Calu3 (cell line): ENCODE results near the gene DRD4. TPM values are rescaled to one million over a fixed set of nuclear protein-coding genes. Genes with fewer than 3 reads are reported as not detected.

ENCODE experiments used
- BruUV-seq: library from RNA; stranded (reverse); fragments of 400-500 nt; replicated peaks from 2 replicates; lab custom pipeline; 2021; lab: Mats Ljungman, UMichigan
- CTCF ChIA-PET: fragments of 300-600 bp; sonication (Branson Sonifier 250); formaldehyde crosslinking; loops from one replicate; lab custom pipeline; 2022; ENCODE audit warnings: antibody characterized with exemption; lab: Charles Lee
- DNase-seq: peaks from one replicate; pipeline ENCODE4 v3.0.0; 2022
- H3K27ac Mint-ChIP-seq: one replicate; pipeline ENCODE4 v1.8.0; 2022; ENCODE audit warnings: mixed read lengths; ENCODE audit not compliant: unreplicated experiment
- H3K27me3 Mint-ChIP-seq: one replicate; pipeline ENCODE4 v1.8.0; 2022; ENCODE audit warnings: mixed read lengths; ENCODE audit not compliant: unreplicated experiment
- H3K36me3 Mint-ChIP-seq: one replicate; pipeline ENCODE4 v1.8.0; 2022; ENCODE audit warnings: mild to moderate bottlenecking, moderate library complexity, mixed read lengths; ENCODE audit not compliant: insufficient read depth, unreplicated experiment
- H3K4me1 Mint-ChIP-seq: one replicate; pipeline ENCODE4 v1.8.0; 2022; ENCODE audit warnings: mild to moderate bottlenecking, low read depth, mixed read lengths; ENCODE audit not compliant: unreplicated experiment
- H3K4me3 Mint-ChIP-seq: one replicate; pipeline ENCODE4 v1.8.0; 2022; ENCODE audit warnings: mild to moderate bottlenecking, low read depth, moderate library complexity, mixed read lengths; ENCODE audit not compliant: unreplicated experiment
- H3K9me3 Mint-ChIP-seq: one replicate; pipeline ENCODE4 v1.8.0; 2022; ENCODE audit warnings: low read depth, mixed read lengths; ENCODE audit not compliant: unreplicated experiment
- intact Hi-C: fragments of 100-400 bp; cut with micrococcal nuclease; formaldehyde crosslinking; loops from one replicate; pipeline ENCODE4 v1.10.0; 2022; ENCODE audit not compliant: unreplicated experiment
- total RNA-seq: library from RNA; stranded (reverse); gene quantifications from 2 replicates; pipeline ENCODE4 v1.2.3, GENCODE V29; 2022
- TF ChIP-seq, protein P1 (sequence below): fragments of 200-600 bp; IDR thresholded peaks from one replicate; pipeline ENCODE4 v1.8.0; 2022; ENCODE audit warnings: antibody characterized with exemption; ENCODE audit not compliant: unreplicated experiment

Gene DRD4
- total RNA-seq, 1 experiment from 2014 or later = 1.3 TPM

DNA sequence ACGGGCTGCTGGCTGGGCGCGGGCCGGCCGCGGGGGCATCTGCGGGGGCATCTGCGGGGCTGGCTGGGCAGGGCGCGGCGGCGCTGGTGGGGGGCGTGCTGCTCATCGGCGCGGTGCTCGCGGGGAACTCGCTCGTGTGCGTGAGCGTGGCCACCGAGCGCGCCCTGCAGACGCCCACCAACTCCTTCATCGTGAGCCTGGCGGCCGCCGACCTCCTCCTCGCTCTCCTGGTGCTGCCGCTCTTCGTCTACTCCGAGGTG lies 194 bp downstream of the DRD4 start:
- no peak overlapping the region for H3K4me3 Mint-ChIP-seq
- intact Hi-C loops = no loop called here
- CTCF ChIA-PET = no interaction called here

DNA sequence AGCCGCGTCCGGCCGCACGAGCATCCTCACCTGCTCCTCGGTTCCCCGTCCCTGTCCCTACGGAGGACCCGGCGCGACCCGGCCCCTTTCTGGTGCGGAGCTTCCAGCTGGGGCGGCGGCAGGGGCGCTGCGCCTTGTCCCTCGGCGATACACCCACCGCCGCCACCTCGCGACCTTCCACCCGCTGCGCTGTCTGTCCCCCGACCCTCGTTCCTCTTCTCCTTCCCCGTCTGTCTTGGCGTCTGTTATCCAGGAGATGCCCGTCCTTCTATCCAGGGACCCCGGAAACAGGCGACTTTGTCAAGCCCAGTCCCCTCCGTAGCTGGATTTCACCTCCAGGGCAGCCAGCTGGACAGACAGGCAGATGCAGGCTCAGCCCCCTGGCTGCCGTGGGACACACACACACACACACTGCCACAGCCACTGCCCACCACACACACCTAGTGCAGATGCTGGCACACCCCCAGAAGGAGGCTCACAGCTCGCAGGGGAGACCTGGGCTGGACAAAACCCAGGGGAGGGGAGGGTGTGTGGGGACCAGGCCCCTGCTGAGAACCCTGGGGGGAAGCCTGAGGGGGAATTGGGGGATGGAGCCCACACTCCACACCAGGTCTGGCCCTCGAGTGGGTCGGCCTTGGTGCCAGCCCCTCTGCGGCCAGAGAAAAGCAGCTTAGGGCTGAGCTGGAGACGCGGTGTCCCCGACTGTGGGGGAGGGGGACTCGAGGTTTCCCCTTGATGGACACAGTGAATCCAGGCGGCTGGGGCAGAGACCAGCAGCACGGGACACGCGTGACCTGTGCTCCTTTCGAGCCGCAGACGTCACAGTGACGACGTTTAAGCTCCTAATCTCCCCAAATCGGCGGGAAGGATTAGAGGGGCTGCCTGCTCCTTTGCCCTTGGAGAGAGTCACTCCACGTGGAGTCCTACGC lies 788 bp downstream of the DRD4 start:
- H3K4me3 Mint-ChIP-seq = no peak overlapping the region
- H3K27me3 Mint-ChIP-seq = no peaks in the 10 kb centered on the region
- DNase-seq = no peak
- TF ChIP-seq, protein P1, sequence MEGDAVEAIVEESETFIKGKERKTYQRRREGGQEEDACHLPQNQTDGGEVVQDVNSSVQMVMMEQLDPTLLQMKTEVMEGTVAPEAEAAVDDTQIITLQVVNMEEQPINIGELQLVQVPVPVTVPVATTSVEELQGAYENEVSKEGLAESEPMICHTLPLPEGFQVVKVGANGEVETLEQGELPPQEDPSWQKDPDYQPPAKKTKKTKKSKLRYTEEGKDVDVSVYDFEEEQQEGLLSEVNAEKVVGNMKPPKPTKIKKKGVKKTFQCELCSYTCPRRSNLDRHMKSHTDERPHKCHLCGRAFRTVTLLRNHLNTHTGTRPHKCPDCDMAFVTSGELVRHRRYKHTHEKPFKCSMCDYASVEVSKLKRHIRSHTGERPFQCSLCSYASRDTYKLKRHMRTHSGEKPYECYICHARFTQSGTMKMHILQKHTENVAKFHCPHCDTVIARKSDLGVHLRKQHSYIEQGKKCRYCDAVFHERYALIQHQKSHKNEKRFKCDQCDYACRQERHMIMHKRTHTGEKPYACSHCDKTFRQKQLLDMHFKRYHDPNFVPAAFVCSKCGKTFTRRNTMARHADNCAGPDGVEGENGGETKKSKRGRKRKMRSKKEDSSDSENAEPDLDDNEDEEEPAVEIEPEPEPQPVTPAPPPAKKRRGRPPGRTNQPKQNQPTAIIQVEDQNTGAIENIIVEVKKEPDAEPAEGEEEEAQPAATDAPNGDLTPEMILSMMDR = no peak
- BruUV-seq = no TSS peak
- intact Hi-C loops = no loop called here
- peaks cover 45% of the 10 kb centered on the region for H3K36me3 Mint-ChIP-seq
- no peak overlapping the region for H3K27ac Mint-ChIP-seq
- H3K9me3 Mint-ChIP-seq = no peaks in the 10 kb centered on the region
- no peaks in the 10 kb centered on the region for H3K4me1 Mint-ChIP-seq
- CTCF ChIA-PET = interaction anchor here (0.6 kb wide), 1 partner anchor 40 kb away, joined by 5 read pairs; no protein-coding TSS in a partner anchor

More for the DNA sequence above, 194 bp downstream of the DRD4 start:
- Mint-ChIP-seq H3K4me1 (no peaks in the 10 kb centered on the region), H3K27ac (no peak overlapping the region), H3K9me3 (no peaks in the 10 kb centered on the region), H3K27me3 (no peaks in the 10 kb centered on the region), H3K36me3 (peaks cover 39% of the 10 kb centered on the region)
- TF ChIP-seq, protein P1 = no peak
- no peak for DNase-seq
- no TSS peak for BruUV-seq

DNA sequence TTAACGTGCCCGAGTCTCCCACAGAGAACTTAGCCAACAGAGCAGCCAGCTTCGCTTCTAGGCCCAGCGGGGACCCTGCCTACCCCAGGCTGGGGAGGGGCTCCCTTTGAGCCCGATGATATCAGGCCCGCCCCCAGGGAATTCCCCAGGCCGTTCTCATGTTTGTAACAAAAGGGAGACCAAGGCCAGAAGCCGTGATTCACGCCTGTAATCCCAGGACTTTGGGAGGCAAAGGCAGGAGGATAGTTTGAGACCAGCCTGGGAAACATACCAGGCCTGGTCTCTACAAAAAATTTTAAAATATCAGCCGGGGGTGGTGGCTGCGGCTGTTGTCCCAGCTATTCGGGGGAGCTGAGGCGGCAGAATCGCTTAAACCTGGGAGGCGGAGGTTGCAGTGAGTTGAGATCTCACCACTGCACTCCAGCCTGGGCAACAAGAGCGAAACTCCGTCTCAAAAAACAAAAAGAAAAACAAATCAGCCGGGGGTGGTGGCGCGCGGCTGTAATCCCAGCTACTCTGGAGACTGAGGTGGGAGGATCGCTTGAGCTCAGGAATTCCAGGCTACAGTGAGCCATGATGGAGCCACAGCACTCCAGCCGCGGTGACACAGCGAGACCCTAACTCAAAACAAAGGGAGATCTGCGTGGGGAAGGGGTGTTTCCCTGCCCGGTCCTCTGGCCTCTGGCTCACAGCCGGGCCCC lies 1.7 kb downstream of the DRD4 start:
- H3K27ac Mint-ChIP-seq = no peak overlapping the region
- no TSS peak for BruUV-seq
- no peaks in the 10 kb centered on the region for H3K4me1 Mint-ChIP-seq
- intact Hi-C loops = no loop called here
- no peaks in the 10 kb centered on the region for H3K27me3 Mint-ChIP-seq
- no peak for DNase-seq
- H3K36me3 Mint-ChIP-seq = peaks cover 47% of the 10 kb centered on the region
- CTCF ChIA-PET = no interaction called here
- H3K9me3 Mint-ChIP-seq = no peaks in the 10 kb centered on the region
- H3K4me3 Mint-ChIP-seq = no peak overlapping the region
- TF ChIP-seq, protein P1 = no peak

DNA sequence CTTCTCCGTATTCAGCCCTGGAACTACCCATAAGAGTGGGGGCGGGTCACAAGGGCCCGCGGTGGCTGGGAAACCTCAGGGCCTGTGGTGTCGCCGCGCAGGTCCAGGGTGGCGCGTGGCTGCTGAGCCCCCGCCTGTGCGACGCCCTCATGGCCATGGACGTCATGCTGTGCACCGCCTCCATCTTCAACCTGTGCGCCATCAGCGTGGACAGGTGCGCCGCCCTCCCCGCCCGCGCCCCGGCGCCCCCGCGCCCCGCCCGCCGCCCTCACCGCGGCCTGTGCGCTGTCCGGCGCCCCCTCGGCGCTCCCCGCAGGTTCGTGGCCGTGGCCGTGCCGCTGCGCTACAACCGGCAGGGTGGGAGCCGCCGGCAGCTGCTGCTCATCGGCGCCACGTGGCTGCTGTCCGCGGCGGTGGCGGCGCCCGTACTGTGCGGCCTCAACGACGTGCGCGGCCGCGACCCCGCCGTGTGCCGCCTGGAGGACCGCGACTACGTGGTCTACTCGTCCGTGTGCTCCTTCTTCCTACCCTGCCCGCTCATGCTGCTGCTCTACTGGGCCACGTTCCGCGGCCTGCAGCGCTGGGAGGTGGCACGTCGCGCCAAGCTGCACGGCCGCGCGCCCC lies 2.4 kb downstream of the DRD4 start:
- H3K4me3 Mint-ChIP-seq = no peak overlapping the region
- TF ChIP-seq, protein P1 = no peak
- no peaks in the 10 kb centered on the region for H3K27me3 Mint-ChIP-seq
- CTCF ChIA-PET = no interaction called here
- peaks cover 54% of the 10 kb centered on the region for H3K36me3 Mint-ChIP-seq
- intact Hi-C loops = no loop called here
- no peak for DNase-seq
- BruUV-seq = no TSS peak
- H3K27ac Mint-ChIP-seq = no peak overlapping the region
- no peaks in the 10 kb centered on the region for H3K9me3 Mint-ChIP-seq
- no peaks in the 10 kb centered on the region for H3K4me1 Mint-ChIP-seq
